T-helper 1 cell (primary cell): ENCODE data around the gene LPCAT1.
A peak's percentile ranks its signal among the peaks of the same experiment; 100 is the strongest.

Source experiments
- DNase-seq, 5 donors: peaks; one replicate each; pipeline ENCODE4 v3.0.0-alpha.2; 2012 to 2020

Gene LPCAT1

DNA sequence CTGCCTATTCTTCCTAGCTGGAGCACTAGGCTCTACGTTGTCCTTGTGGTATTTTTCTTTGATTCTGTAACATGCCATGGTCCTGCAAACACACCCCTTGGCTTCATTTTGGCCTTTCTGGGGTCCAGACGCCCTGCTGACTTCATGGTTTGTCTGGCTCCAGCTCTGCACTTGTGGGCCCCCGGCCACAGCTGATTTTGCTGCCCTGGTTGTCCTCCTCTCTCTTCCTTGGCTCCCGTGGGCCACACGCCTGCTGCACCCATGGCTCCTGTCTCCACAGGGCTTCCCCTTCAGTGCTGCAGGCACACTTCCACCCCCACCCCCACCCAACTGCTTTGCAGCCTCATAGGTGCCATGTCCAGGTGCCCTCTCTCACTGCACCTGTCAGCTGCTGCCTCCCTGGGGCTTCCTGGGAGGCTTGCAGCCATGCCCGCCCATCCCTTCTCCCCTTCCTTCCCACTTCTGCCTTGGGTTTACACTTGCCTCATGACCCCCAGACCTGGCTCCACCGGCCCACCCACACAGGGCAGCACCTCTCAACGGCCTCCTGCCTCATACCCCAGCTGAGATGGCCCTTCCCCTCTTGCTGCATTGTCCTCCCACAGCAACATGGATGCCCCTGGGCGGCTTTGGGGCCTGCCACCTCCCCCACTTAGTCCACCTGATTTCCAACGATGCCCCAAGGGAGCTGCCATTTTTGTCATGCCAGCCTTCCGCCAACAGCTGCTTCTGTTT lies 104.1 kb downstream of the LPCAT1 start:
- no peak for DNase-seq

DNA sequence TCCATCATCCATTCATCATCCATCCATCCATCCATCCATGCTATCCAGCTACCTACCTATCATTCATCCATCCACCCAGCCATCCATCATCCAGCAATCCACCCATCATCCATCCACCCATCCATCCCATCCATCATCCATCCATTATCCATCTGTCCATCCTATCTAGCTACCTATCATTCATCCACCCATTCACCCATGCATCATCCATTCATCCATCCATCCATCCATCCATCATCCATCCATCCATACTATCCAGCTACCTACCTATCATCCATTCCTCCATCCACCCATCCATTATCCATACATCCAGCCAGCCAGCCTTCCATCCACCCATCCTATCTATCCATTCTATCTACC lies 104.9 kb downstream of the LPCAT1 start:
- no peak for DNase-seq

DNA sequence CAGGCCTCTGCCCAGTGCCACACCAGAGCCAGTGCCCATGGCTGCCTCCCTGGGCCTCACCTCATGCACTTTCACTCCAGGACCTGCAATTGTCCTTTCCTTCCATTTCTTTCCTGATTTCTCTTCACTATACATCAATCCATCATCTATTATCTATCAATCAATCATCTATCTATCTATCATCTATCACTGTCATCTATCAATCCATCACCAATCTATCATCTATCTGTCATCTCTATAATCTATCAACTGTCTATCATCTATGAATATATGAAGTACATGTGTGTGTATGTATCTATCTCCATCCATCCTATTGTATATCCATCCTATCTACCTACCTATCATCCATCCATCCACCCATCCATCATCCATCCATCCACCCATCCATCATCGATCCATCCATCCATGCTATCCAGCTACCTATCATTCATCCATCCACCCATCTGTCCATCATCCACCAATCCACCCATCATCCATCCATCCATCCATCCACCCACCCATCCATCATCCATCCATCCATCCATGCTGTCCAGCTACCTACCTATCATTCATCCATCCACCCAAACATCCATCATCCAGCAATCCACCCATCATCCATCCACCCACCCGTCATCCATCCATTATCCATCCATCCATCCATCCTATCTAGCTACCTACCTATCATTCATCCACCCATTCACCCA lies 105.4 kb downstream of the LPCAT1 start:
- DNase-seq, result no peak

DNA sequence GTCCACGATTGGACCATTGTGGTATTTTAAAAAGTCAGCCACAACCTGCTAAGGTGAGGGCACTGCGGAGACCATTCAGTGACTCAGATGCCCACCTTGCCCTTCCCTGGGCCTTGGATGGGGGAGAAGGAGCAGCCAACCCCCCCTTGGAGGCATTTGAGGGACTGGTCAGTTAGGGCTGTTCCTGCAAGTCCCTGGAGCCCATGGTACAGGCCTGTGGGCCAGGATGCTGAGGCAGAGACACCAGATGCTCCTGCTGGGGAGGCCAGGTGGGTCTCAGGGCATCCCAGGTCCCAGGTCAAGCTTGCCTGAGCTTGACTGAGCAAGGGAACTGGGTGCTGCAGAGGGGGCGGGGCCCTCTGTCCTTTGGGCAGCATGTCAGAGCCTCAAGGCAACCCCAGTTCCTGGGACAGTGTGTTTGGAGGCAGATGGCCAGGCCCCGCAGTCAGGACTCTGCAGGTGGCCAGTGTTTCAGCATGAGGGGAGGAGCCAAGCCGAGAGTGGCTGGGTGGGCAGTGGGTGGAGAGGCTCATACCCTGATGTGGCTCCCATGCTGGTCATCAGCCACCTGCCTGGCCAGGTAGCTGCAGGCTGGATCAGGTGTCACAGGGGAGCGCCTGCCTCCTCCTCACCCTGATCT lies 106.1 kb downstream of the LPCAT1 start:
- no peak for DNase-seq

DNA sequence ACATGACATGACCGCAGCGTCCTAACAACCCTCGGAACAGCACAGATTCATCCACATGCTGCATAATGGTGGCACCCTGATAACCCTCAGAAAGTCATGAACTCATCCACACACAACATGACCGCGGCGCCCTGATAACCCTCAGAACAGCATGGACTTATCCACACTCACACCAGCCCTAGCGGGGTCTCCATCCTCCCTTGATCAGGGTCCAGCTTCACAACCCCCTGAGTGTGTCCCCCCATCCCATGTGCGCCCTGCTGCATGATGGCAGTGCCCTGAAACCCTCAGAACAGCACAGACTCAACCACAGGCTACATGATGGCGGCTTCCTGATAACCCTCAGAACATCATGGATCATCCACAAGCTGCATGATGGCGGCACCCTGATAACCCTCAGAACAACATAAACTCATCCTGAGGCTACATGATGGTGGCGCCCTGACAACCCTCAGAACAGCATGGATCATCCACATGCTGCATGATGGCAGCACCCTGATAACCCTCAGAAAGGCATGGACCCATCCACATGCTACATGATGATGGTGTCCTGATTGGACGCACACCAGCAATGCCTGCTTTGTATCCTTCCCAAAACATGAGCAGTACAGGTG lies 106.8 kb downstream of the LPCAT1 start:
- DNase-seq, result no peak

DNA sequence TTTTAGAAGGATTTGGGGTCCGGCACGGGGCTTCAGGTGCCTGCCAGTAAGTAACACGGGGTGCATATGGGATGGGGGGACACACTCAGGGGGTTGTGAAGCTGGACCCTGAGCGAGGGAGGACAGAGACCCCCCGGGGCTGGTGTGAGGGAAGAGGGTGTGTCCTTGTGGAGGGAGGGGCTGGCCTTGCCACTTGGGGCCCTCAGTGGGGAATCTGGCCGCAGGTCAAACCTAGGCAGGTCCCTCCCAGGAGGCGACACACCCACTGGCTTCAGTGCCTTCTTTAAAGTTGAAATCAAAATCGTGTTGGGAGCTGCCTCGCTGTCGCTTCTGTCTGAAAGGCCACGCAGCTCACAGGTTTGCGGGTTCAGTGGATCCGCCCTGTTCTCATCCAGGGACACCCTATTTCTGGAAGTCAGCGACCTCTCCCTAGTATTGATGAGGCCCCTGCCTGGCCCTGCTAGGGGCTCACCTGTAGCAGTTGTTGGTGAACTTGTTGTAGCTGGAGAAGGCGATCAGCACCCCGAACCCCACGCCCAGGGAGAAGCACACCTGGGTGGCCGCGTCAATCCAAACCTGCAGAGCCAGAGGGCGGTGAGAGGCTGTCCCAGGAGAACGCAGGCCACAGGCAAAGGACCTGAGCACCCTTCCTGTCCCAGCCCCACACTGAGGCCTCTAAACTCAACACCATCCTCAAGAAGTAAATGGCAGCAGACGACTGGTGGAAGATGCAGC lies 108.0 kb downstream of the LPCAT1 start:
- DNase-seq, result no peak

DNA sequence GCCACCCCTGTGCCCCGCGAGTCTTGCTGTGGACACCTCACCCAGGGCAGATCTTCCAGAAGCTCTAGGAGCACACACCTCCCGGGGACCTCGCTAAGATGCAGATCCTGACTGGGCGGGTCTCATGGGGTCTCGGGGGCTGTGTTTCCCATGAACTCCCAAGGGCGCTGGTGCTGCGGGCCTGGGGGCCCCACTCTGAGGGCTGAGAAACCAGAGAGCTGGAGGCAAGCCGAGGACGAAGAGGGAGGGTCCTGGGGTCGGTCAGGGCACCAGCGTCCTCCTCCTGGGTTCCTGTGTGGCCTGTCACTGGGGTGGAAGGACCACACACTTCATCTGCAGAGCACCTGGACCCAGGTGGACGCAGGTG lies 108.7 kb downstream of the LPCAT1 start:
- DNase-seq, result no peak

DNA sequence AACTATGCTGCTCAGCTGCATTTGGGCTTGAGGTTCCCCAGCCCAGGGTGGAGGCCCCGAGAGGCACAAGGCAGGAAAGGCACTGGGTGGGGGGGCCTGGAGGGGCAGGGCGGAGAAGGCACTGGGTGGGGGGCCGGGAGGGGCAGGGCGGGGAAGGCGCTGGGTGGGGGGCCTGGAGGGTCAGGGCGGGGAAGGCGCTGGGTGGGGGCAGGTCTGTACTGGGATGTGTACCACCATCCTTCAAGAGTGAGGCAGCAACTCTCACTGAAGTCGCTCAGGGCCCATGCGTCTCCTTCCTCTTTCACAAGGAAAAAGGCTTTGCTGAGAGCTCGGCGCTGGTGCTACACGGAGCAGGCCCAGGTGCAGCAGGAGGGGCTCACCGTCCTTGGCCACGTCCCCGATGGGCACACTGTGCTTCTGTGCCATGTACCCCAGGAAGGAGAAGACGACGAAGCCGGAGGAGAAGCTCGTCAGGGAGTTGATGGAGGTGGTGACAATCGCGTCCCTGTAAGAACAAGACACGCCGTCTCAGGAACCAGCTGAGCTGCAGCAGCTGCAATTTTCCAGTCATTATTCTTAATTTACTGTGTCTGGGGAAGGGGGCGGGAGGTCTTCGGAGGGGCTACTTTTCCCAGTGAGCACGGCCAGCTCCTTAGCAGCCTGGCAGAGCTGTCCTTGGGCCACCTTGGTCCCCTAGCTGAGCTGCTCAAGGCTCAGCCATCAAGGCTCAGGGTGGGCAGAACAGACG lies 109.3 kb downstream of the LPCAT1 start:
- DNase-seq, result peak in 1 of 5 donors; percentile 34

DNA sequence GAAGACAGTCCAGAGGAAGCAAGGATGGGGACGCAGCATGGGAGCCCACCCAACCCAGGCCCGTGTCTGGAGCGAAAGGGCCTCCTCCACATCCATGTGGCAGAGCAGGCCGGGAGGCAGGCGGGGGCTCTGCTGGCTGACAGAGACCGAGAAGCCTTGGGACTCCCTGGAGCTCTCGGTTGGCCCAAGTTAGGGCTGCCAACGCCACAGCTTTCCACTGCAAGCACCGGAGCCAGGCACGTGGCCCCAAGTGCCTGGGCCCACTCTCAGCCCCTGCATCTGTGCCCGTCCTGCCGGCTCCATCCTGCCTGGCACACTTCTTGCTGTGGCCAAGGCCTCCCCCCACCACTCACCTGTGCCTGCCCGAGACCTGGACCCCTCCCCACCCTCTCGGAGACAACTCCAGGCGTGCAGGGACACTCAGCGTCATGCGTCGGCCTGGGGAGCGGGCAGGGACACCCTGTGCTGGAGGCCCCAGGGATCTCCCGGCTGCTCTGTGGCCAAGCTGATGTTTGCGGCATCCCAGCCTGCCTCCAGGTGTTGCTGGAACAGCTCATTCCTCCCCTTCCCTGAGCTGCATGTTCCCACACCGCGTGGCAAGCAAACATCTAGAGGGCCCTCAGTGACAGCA lies 110.0 kb downstream of the LPCAT1 start:
- DNase-seq, result no peak

DNA sequence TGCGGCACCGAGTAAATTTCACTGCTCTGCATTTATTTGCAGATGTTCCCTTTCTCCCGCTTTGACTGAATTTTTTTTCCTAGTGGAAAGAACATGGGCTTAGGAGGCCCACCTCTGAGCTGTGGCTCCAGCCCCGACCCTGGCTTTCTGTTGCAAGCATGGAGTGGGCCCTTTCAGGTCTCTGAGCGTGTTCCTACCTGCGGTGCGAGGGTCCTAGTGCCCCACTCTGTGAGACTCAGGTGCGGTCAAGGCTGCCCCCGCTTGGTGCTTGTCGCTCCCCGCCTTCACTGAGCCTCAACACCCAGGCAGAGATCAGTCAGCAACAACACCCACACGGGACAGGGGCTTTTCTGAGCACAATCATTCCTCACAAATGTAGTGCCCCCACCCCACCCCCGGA lies 110.5 kb downstream of the LPCAT1 start:
- no peak for DNase-seq

DNA sequence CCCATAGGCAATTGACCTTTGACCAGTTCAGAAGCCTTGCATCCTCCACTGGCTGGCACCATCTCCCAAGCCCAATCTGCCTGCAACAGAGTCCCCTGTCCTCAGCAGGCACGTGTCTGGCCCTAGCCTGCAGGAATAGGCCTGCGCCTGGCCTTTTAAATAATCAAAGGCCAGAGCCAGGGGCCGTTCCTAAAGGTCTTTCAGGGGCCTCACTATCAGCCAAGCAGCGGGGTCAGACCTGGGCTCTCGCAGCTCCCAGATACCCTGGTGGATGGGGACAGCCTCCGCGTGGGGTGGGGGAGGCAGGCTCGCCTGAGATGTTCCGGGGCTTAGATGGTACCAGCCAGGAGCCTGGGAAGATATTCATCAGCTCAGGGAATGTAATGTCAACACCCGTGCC lies 111.1 kb downstream of the LPCAT1 start:
- DNase-seq, result no peak

DNA sequence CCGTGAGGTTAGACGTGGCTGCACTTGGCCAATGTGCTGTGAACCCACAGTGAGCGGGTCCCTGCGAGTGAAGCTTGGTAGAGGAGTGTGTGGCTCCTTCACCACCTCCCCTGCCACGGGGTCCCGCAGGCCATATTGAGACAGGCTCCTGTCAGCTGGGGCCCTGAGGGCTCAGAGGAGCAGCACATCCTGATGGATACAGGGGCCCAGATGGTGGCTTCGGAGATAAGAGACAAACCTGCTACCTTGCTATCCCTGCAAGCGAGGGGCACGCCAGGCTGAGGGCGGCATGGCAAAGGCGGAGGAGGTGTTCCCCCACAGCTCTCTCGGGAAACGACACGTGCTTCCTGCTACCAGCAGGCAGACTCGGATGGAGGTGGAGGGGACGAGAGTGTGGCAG lies 111.6 kb downstream of the LPCAT1 start:
- DNase-seq, result no peak
